HG03575 (cell line): ENCODE data around the gene GRAMD1B.

Experiments
- ATAC-seq: cut with Tn5 transposase; IDR thresholded peaks from one replicate; pipeline ENCODE4 v1.9.1; 2021; ENCODE audit not compliant: unreplicated experiment, insufficient number of reproducible peaks, low FRiP score; ENCODE audit errors: extremely low read depth

Gene GRAMD1B

GRCh38 chr11:123429913-123430720, at the start of gene GRAMD1B:
Gene GRAMD1B, plus strand, starts transcription at chr11:123430269. Its CDS starts 524 bp downstream, at chr11:123430793.
- no peak for ATAC-seq

GRCh38 chr11:123381149-123381548, 48.9 kb upstream of the GRAMD1B start:
- ATAC-seq: no peak

- peak; percentile 35 for ATAC-seq
These were observed 48.1 kb upstream of the GRAMD1B start for GRCh38 chr11:123381817-123382554.

GRCh38 chr11:123382555-123383074, 47.5 kb upstream of the GRAMD1B start:
- no peak for ATAC-seq

GRCh38 chr11:123384116-123384515, 46.0 kb upstream of the GRAMD1B start:
- no peak for ATAC-seq

- ATAC-seq: no peak
These were observed 43.1 kb upstream of the GRAMD1B start for GRCh38 chr11:123386796-123387510.

- ATAC-seq: no peak
These were observed 41.4 kb upstream of the GRAMD1B start for GRCh38 chr11:123388640-123389039.

- no peak for ATAC-seq
These were observed 39.9 kb upstream of the GRAMD1B start for GRCh38 chr11:123390146-123390545.

- ATAC-seq: no peak
These were observed 38.3 kb upstream of the GRAMD1B start for GRCh38 chr11:123391646-123392348.

- ATAC-seq: no peak
These were observed 37.6 kb upstream of the GRAMD1B start for GRCh38 chr11:123392431-123392830.

- no peak for ATAC-seq
These were observed 37.2 kb upstream of the GRAMD1B start for GRCh38 chr11:123392844-123393243.

GRCh38 chr11:123393312-123393927, 36.6 kb upstream of the GRAMD1B start:
- no peak for ATAC-seq

GRCh38 chr11:123404676-123405075, 25.4 kb upstream of the GRAMD1B start:
- no peak for ATAC-seq

- no peak for ATAC-seq
These were observed 24.9 kb upstream of the GRAMD1B start for GRCh38 chr11:123405123-123405592.

GRCh38 chr11:123406441-123407129, 23.5 kb upstream of the GRAMD1B start:
- ATAC-seq: no peak

GRCh38 chr11:123407130-123407995, 22.7 kb upstream of the GRAMD1B start:
- ATAC-seq: no peak
